WTC11 (cell line): ENCODE data around the gene TUSC2. TPM values are rescaled to one million over a fixed set of nuclear protein-coding genes. Genes with fewer than 3 reads are reported as not detected.

Experiments
- ARID4B ChIP-seq: sonication (generic); formaldehyde crosslinking; IDR thresholded peaks from 2 replicates; pipeline ENCODE4 v1.8.0; 2023; ENCODE audit warnings: missing genetic modification reagents, mild to moderate bottlenecking, borderline replicate concordance
- ATF1 ChIP-seq: sonication (generic); formaldehyde crosslinking; IDR thresholded peaks from 2 replicates; pipeline ENCODE4 v1.8.1; 2023; ENCODE audit warnings: mild to moderate bottlenecking, moderate library complexity, missing genetic modification reagents
- GABPB1 ChIP-seq: sonication (generic); formaldehyde crosslinking; IDR thresholded peaks from 2 replicates; pipeline ENCODE4 v1.8.1; 2023; ENCODE audit warnings: mild to moderate bottlenecking, missing genetic modification reagents
- HMGA2 ChIP-seq: fragments of 250-450 bp; sonication (Bioruptor Pico); IDR thresholded peaks from 2 replicates; pipeline ENCODE4 v1.4.0; 2021; ENCODE audit warnings: mild to moderate bottlenecking, moderate library complexity
- HMGXB4 ChIP-seq: sonication (generic); formaldehyde crosslinking; IDR thresholded peaks from 2 replicates; pipeline ENCODE4 v1.8.1; 2023; ENCODE audit warnings: mild to moderate bottlenecking, moderate library complexity, missing genetic modification reagents
- JAZF1 ChIP-seq: fragments of 250-450 bp; sonication (Bioruptor Pico); IDR thresholded peaks from 2 replicates; pipeline ENCODE4 v1.9.0; 2021; ENCODE audit warnings: moderate library complexity, mild to moderate bottlenecking, inconsistent platforms
- MXD4 ChIP-seq: fragments of 250-450 bp; sonication (Bioruptor Pico); IDR thresholded peaks from 2 replicates; pipeline ENCODE4 v1.8.0; 2021; ENCODE audit warnings: mild to moderate bottlenecking, moderate library complexity, borderline replicate concordance
- NFE2L1 ChIP-seq: sonication (generic); formaldehyde crosslinking; IDR thresholded peaks from 2 replicates; pipeline ENCODE4 v1.8.1; 2023; ENCODE audit warnings: missing genetic modification reagents
- NR3C1 ChIP-seq: sonication (generic); formaldehyde crosslinking; conservative IDR thresholded peaks from 2 replicates; pipeline ENCODE4 v1.8.1; 2023; ENCODE audit warnings: low read depth, mild to moderate bottlenecking, missing genetic modification reagents
- OVOL2 ChIP-seq: fragments of 250-450 bp; sonication (Bioruptor Pico); IDR thresholded peaks from 2 replicates; pipeline ENCODE4 v1.9.0; 2021; ENCODE audit warnings: mild to moderate bottlenecking, borderline replicate concordance
- PREB ChIP-seq: sonication (generic); formaldehyde crosslinking; IDR thresholded peaks from 2 replicates; pipeline ENCODE4 v1.8.1; 2022; ENCODE audit warnings: mild to moderate bottlenecking, missing genetic modification reagents, moderate library complexity, borderline replicate concordance
- RORB ChIP-seq: fragments of 250-450 bp; sonication (Bioruptor Pico); IDR thresholded peaks from 2 replicates; pipeline ENCODE4 v1.9.0; 2021; ENCODE audit warnings: mild to moderate bottlenecking
- TEAD1 ChIP-seq: sonication (generic); formaldehyde crosslinking; IDR thresholded peaks from 2 replicates; pipeline ENCODE4 v1.8.0; 2022; ENCODE audit warnings: mild to moderate bottlenecking, missing genetic modification reagents
- TP53 ChIP-seq: sonication (generic); formaldehyde crosslinking; IDR thresholded peaks from 2 replicates; pipeline ENCODE4 v1.8.1; 2023; ENCODE audit warnings: mild to moderate bottlenecking, missing genetic modification reagents
- ZBTB21 ChIP-seq: sonication (generic); formaldehyde crosslinking; IDR thresholded peaks from 2 replicates; pipeline ENCODE4 v1.8.1; 2023; ENCODE audit warnings: mild to moderate bottlenecking, missing genetic modification reagents, borderline replicate concordance
- ZNF121 ChIP-seq: sonication (generic); formaldehyde crosslinking; IDR thresholded peaks from 2 replicates; pipeline ENCODE4 v1.8.0; 2023; ENCODE audit warnings: missing genetic modification reagents
- ZNF138 ChIP-seq: sonication (generic); formaldehyde crosslinking; conservative IDR thresholded peaks from 2 replicates; pipeline ENCODE4 v1.8.1; 2022; ENCODE audit warnings: mild to moderate bottlenecking, moderate library complexity, missing genetic modification reagents
- ZNF263 ChIP-seq: sonication (generic); formaldehyde crosslinking; IDR thresholded peaks from 2 replicates; pipeline ENCODE4 v1.8.1; 2022; ENCODE audit warnings: low read depth, mild to moderate bottlenecking, moderate library complexity, missing genetic modification reagents
- total RNA-seq: library from RNA; stranded (reverse); gene quantifications from 3 replicates; pipeline ENCODE4 v1.2.3, GENCODE V29; 2021
- TF ChIP-seq, protein P1 (sequence below): sonication (generic); formaldehyde crosslinking; conservative IDR thresholded peaks from 2 replicates; pipeline ENCODE4 v1.8.1; 2023; ENCODE audit warnings: mild to moderate bottlenecking, low read depth, missing genetic modification reagents, moderate library complexity
- TF ChIP-seq, protein P2 (sequence below): sonication (generic); formaldehyde crosslinking; IDR thresholded peaks from 2 replicates; pipeline ENCODE4 v1.8.1; 2023; ENCODE audit warnings: mild to moderate bottlenecking, missing genetic modification reagents
- TF ChIP-seq, protein P3 (sequence below): sonication (generic); formaldehyde crosslinking; IDR thresholded peaks from 2 replicates; pipeline ENCODE4 v1.8.0; 2023; ENCODE audit warnings: mild to moderate bottlenecking, missing genetic modification reagents

Gene TUSC2
- total RNA-seq, 1 experiment from 2014 or later = 41.1 TPM

DNA sequence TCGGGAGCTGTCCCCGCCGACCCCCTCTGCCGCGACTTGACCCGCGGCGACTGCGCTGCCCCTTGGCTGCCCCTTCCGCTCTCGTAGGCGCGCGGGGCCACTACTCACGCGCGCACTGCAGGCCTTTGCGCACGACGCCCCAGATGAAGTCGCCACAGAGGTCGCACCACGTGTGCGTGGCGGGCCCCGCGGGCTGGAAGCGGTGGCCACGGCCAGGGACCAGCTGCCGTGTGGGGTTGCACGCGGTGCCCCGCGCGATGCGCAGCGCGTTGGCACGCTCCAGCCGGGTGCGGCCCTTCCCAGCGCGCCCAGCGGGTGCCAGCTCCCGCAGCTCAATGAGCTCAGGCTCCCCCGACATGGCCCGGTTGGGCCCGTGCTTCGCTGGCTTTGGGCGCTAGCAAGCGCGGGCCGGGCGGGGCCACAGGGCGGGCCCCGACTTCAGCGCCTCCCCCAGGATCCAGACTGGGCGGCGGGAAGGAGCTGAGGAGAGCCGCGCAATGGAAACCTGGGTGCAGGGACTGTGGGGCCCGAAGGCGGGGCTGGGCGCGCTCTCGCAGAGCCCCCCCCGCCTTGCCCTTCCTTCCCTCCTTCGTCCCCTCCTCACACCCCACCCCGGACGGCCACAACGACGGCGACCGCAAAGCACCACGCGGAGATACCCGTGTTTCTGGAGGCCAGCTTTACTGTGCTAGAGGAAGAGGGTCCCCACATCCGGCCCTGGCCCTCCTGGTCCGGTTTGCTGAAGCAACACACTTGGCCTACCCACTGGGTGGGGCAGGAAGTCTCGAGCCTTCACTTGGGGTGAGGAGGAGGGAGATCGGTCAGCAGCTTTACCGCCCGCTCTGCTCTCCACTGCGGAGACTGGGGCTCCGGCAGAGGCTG lies 12.7 kb upstream of the TUSC2 start, which contains the start of gene RASSF1 (continued):
- TF ChIP-seq HMGA2 (CRISPR knock-in tag) = no peak
- peak; percentile 22; the same call in 1 of the 2 replicates for TF ChIP-seq ZNF263 (CRISPR knock-in tag)
- no peak for TF ChIP-seq ATF1 (CRISPR knock-in tag)
- TF ChIP-seq MXD4 (CRISPR knock-in tag) = no peak
- 0 out of 2 replicates have a peak, but pooled peaks have one; percentile 67 for TF ChIP-seq TEAD1
- TF ChIP-seq ZBTB21 (CRISPR knock-in tag) = no peak
- TF ChIP-seq TP53 (CRISPR knock-in tag) = peak; percentile 61
- TF ChIP-seq, protein P1, sequence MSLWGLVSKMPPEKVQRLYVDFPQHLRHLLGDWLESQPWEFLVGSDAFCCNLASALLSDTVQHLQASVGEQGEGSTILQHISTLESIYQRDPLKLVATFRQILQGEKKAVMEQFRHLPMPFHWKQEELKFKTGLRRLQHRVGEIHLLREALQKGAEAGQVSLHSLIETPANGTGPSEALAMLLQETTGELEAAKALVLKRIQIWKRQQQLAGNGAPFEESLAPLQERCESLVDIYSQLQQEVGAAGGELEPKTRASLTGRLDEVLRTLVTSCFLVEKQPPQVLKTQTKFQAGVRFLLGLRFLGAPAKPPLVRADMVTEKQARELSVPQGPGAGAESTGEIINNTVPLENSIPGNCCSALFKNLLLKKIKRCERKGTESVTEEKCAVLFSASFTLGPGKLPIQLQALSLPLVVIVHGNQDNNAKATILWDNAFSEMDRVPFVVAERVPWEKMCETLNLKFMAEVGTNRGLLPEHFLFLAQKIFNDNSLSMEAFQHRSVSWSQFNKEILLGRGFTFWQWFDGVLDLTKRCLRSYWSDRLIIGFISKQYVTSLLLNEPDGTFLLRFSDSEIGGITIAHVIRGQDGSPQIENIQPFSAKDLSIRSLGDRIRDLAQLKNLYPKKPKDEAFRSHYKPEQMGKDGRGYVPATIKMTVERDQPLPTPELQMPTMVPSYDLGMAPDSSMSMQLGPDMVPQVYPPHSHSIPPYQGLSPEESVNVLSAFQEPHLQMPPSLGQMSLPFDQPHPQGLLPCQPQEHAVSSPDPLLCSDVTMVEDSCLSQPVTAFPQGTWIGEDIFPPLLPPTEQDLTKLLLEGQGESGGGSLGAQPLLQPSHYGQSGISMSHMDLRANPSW (CRISPR knock-in tag) = no peak
- TF ChIP-seq RORB (CRISPR knock-in tag) = no peak
- no peak for TF ChIP-seq OVOL2 (CRISPR knock-in tag)
- TF ChIP-seq ZNF138 (CRISPR knock-in tag) = no peak
- TF ChIP-seq GABPB1 (CRISPR knock-in tag) = no peak
- TF ChIP-seq NFE2L1 = no peak
- TF ChIP-seq HMGXB4 (CRISPR knock-in tag) = no peak; the same call in 1 of the 2 replicates
- peak; percentile 13; the same call in 1 of the 2 replicates for TF ChIP-seq ZNF121 (CRISPR knock-in tag)
- no peak for TF ChIP-seq PREB (CRISPR knock-in tag)
- TF ChIP-seq ARID4B (CRISPR knock-in tag) = no peak
- no peak for TF ChIP-seq JAZF1 (CRISPR knock-in tag)
- TF ChIP-seq, protein P2, sequence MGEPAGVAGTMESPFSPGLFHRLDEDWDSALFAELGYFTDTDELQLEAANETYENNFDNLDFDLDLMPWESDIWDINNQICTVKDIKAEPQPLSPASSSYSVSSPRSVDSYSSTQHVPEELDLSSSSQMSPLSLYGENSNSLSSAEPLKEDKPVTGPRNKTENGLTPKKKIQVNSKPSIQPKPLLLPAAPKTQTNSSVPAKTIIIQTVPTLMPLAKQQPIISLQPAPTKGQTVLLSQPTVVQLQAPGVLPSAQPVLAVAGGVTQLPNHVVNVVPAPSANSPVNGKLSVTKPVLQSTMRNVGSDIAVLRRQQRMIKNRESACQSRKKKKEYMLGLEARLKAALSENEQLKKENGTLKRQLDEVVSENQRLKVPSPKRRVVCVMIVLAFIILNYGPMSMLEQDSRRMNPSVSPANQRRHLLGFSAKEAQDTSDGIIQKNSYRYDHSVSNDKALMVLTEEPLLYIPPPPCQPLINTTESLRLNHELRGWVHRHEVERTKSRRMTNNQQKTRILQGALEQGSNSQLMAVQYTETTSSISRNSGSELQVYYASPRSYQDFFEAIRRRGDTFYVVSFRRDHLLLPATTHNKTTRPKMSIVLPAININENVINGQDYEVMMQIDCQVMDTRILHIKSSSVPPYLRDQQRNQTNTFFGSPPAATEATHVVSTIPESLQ (CRISPR knock-in tag) = no peak
- TF ChIP-seq NR3C1 = no peak
- TF ChIP-seq, protein P3, sequence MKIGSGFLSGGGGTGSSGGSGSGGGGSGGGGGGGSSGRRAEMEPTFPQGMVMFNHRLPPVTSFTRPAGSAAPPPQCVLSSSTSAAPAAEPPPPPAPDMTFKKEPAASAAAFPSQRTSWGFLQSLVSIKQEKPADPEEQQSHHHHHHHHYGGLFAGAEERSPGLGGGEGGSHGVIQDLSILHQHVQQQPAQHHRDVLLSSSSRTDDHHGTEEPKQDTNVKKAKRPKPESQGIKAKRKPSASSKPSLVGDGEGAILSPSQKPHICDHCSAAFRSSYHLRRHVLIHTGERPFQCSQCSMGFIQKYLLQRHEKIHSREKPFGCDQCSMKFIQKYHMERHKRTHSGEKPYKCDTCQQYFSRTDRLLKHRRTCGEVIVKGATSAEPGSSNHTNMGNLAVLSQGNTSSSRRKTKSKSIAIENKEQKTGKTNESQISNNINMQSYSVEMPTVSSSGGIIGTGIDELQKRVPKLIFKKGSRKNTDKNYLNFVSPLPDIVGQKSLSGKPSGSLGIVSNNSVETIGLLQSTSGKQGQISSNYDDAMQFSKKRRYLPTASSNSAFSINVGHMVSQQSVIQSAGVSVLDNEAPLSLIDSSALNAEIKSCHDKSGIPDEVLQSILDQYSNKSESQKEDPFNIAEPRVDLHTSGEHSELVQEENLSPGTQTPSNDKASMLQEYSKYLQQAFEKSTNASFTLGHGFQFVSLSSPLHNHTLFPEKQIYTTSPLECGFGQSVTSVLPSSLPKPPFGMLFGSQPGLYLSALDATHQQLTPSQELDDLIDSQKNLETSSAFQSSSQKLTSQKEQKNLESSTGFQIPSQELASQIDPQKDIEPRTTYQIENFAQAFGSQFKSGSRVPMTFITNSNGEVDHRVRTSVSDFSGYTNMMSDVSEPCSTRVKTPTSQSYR = 0 out of 2 replicates have a peak, but pooled peaks have one; percentile 19
